H1 (cell line): ENCODE measurements around the gene LPAR2. TPM values are rescaled to one million over a fixed set of nuclear protein-coding genes. Genes with fewer than 3 reads are reported as not detected.

Source experiments
- CTCF ChIA-PET: fragments of 300-600 bp; sonication (Branson Sonifier 250); formaldehyde crosslinking; loops from one replicate; lab custom pipeline; 2021; ENCODE audit not compliant: partially characterized antibody; lab: Charles Lee
- POLR2A ChIA-PET: fragments of 300-600 bp; sonication (Branson Sonifier 250); formaldehyde crosslinking; loops from one replicate; lab custom pipeline; 2021; ENCODE audit warnings: inconsistent platforms; ENCODE audit not compliant: partially characterized antibody; lab: Charles Lee
- DNase-seq, 2 experiments: peaks; one replicate each; pipeline versions ENCODE4 v3.0.0 to v3.0.0-alpha.2; 2010 to 2022; ENCODE audit warnings: low spot score in 2 of 2, low read depth in 1 of 2, mixed read lengths in 1 of 2
- FAIRE-seq: peaks from 2 replicates; lab custom pipeline; 2011; peaks lifted over from hg19 to GRCh38; lab: Jason Lieb, UNC
- H2AFZ ChIP-seq: 2 replicates; pipeline ENCODE4 v1.8.1; 2012; ENCODE audit warnings: low read length, inconsistent platforms
- H2AK5ac ChIP-seq: 2 replicates; pipeline ENCODE4 v1.6.1; 2013; ENCODE audit warnings: low read depth, low read length
- H2BK120ac ChIP-seq: replicated peaks from 2 replicates; pipeline ENCODE3; 2013; ENCODE audit warnings: low read depth, low read length, inconsistent platforms
- H2BK12ac ChIP-seq: 2 replicates; pipeline ENCODE4 v1.6.1; 2013; ENCODE audit warnings: low read depth, low read length
- H2BK15ac ChIP-seq: 2 replicates; pipeline ENCODE4 v1.6.1; 2013; ENCODE audit warnings: low read length
- H2BK20ac ChIP-seq: 2 replicates; pipeline ENCODE4 v1.6.1; 2013; ENCODE audit warnings: low read length
- H2BK5ac ChIP-seq: 2 replicates; pipeline ENCODE4 v1.6.1; 2013; ENCODE audit warnings: low read depth, low read length
- H3K14ac ChIP-seq: 2 replicates; pipeline ENCODE4 v1.6.1; 2013; ENCODE audit warnings: inconsistent platforms; ENCODE audit not compliant: insufficient read length
- H3K18ac ChIP-seq: 2 replicates; pipeline ENCODE4 v1.6.1; 2013; ENCODE audit warnings: low read length; ENCODE audit errors: extremely low read depth
- H3K23ac ChIP-seq: 2 replicates; pipeline ENCODE4 v1.6.1; 2013; ENCODE audit warnings: inconsistent platforms; ENCODE audit not compliant: insufficient read length
- H3K23me2 ChIP-seq: 2 replicates; pipeline ENCODE4 v1.6.1; 2013; ENCODE audit warnings: low read depth, low read length
- H3K27ac ChIP-seq: 2 replicates; pipeline ENCODE4 v1.6.1; 2011; ENCODE audit warnings: low read depth, low read length, inconsistent platforms
- H3K27me3 ChIP-seq, 4 experiments: replicated peaks in 1 of 4; 1 replicate in 1 of 4; 2 replicates in 3 of 4; pipeline versions ENCODE4 v1.6.1 to v1.8.1; 2011 to 2013; ENCODE audit warnings: low read length in 3 of 4, mild to moderate bottlenecking in 3 of 4, inconsistent platforms in 2 of 4, mixed read lengths in 2 of 4, moderate library complexity in 1 of 4; ENCODE audit not compliant: control insufficient read depth in 3 of 4, insufficient read depth in 3 of 4; ENCODE audit errors: extremely low read depth in 1 of 4
- H3K36me3 ChIP-seq, 4 experiments: 2 replicates each; pipeline versions ENCODE4 v1.6.1 to v1.8.1; 2011 to 2013; ENCODE audit warnings: mild to moderate bottlenecking in 4 of 4, low read length in 3 of 4, moderate library complexity in 2 of 4, control low read depth in 1 of 4, inconsistent platforms in 1 of 4; ENCODE audit not compliant: insufficient read depth in 4 of 4, control insufficient read depth in 2 of 4
- H3K4ac ChIP-seq: replicated peaks from 2 replicates; pipeline ENCODE3; 2013; ENCODE audit warnings: low read length, low read depth, mixed read lengths, inconsistent platforms; ENCODE audit not compliant: insufficient read length
- H3K4me1 ChIP-seq, 4 experiments: replicated peaks in 1 of 4; 1 replicate in 1 of 4; 2 replicates in 3 of 4; pipeline versions ENCODE4 v1.6.1 to v1.8.1; 2011 to 2013; ENCODE audit warnings: low read length in 3 of 4, inconsistent platforms in 2 of 4, mixed read lengths in 1 of 4; ENCODE audit not compliant: insufficient read depth in 4 of 4, control insufficient read depth in 3 of 4
- H3K4me2 ChIP-seq, 2 experiments: 2 replicates each; pipeline versions ENCODE4 v1.6.1 to v1.8.1; 2011 to 2013; ENCODE audit warnings: low read depth in 2 of 2, low read length in 2 of 2, control low read depth in 1 of 2, inconsistent platforms in 1 of 2, mild to moderate bottlenecking in 1 of 2; ENCODE audit not compliant: insufficient read depth in 1 of 2
- H3K4me3 ChIP-seq, 4 experiments: fragments of 200-600, 300-600 bp in 1 of 4; sonication (generic), shearing (Covaris generic), sonication (Bioruptor Twin) in 1 of 4; 2 replicates each; pipeline versions ENCODE4 v1.5.1 to v1.8.1; 2011 to 2016; ENCODE audit warnings: low read length in 4 of 4, low read depth in 3 of 4, control low read depth in 2 of 4, inconsistent platforms in 2 of 4, mild to moderate bottlenecking in 2 of 4, mixed read lengths in 1 of 4, moderate library complexity in 1 of 4; ENCODE audit not compliant: insufficient read depth in 2 of 4; ENCODE audit errors: extremely low read depth in 1 of 4
- H3K56ac ChIP-seq: replicated peaks from 2 replicates; pipeline ENCODE3; 2013; ENCODE audit warnings: low read depth, mild to moderate bottlenecking, mixed read lengths, low read length, inconsistent platforms; ENCODE audit not compliant: insufficient read length
- H3K79me1 ChIP-seq: 2 replicates; pipeline ENCODE4 v1.6.1; 2013; ENCODE audit warnings: low read depth, low read length, control low read depth
- H3K79me2 ChIP-seq, 2 experiments: 2 replicates each; pipeline versions ENCODE4 v1.6.1 to v1.8.1; 2012 to 2013; ENCODE audit warnings: low read length in 2 of 2, mild to moderate bottlenecking in 2 of 2, inconsistent platforms in 1 of 2; ENCODE audit not compliant: insufficient read depth in 2 of 2, control insufficient read depth in 1 of 2
- H3K9ac ChIP-seq, 4 experiments: replicated peaks in 1 of 4; 1 replicate in 1 of 4; 2 replicates in 3 of 4; pipeline versions ENCODE4 v1.6.1 to v1.8.1; 2011 to 2013; ENCODE audit warnings: low read depth in 3 of 4, low read length in 3 of 4, control low read depth in 2 of 4, mild to moderate bottlenecking in 2 of 4, moderate library complexity in 2 of 4, inconsistent platforms in 1 of 4; ENCODE audit errors: extremely low read depth in 1 of 4
- H3K9me3 ChIP-seq, 2 experiments: 2 replicates each; pipeline versions ENCODE4 v1.6.1 to v1.8.1; 2012 to 2013; ENCODE audit warnings: mild to moderate bottlenecking in 2 of 2, moderate library complexity in 2 of 2, control low read depth in 1 of 2, inconsistent platforms in 1 of 2, low read depth in 1 of 2, low read length in 1 of 2, mixed read lengths in 1 of 2; ENCODE audit not compliant: insufficient read depth in 2 of 2
- H4K20me1 ChIP-seq, 2 experiments: replicated peaks in 1 of 2; 2 replicates each; pipeline versions ENCODE3 to v1.8.1; 2011 to 2013; ENCODE audit warnings: inconsistent platforms in 2 of 2, low read length in 2 of 2, mild to moderate bottlenecking in 1 of 2; ENCODE audit not compliant: insufficient read depth in 2 of 2, control insufficient read depth in 1 of 2
- H4K5ac ChIP-seq: 2 replicates; pipeline ENCODE4 v1.6.1; 2013; ENCODE audit warnings: low read length, low read depth, mixed read lengths, inconsistent platforms; ENCODE audit not compliant: insufficient read length
- H4K8ac ChIP-seq: 2 replicates; pipeline ENCODE4 v1.8.0; 2013; ENCODE audit warnings: mild to moderate bottlenecking, moderate library complexity, low read length, inconsistent platforms; ENCODE audit not compliant: insufficient read depth; ENCODE audit errors: extremely low read depth
- H4K91ac ChIP-seq: replicated peaks from 2 replicates; pipeline ENCODE3; 2013; ENCODE audit warnings: low read length, mixed read lengths, inconsistent platforms; ENCODE audit not compliant: insufficient read length
- ATF3 ChIP-seq: IDR thresholded peaks from 2 replicates; pipeline ENCODE4 v1.6.1; 2011; ENCODE audit warnings: low read depth, mild to moderate bottlenecking, low read length; ENCODE audit not compliant: insufficient read depth
- CHD1 ChIP-seq: IDR thresholded peaks from 2 replicates; pipeline ENCODE4 v1.6.1; 2012; ENCODE audit warnings: low read depth, low read length, improper control_type of control experiment
- EGR1 ChIP-seq: IDR thresholded peaks from 2 replicates; pipeline ENCODE4 v1.6.1; 2011; ENCODE audit warnings: low read depth, low read length, borderline replicate concordance
- FOSL1 ChIP-seq: IDR thresholded peaks from 2 replicates; pipeline ENCODE4 v1.6.1; 2011; ENCODE audit warnings: mild to moderate bottlenecking, low read depth, low read length, moderate library complexity; ENCODE audit not compliant: insufficient read depth
- KDM4A ChIP-seq: IDR thresholded peaks from one replicate; pipeline ENCODE4 v1.7.1; 2012; ENCODE audit warnings: low read depth, mild to moderate bottlenecking, moderate library complexity, low read length, inconsistent platforms; ENCODE audit not compliant: severe bottlenecking
- POLR2AphosphoS5 ChIP-seq: IDR thresholded peaks from 2 replicates; pipeline ENCODE4 v1.6.1; 2011; ENCODE audit warnings: low read depth, low read length
- SP2 ChIP-seq: IDR thresholded peaks from 2 replicates; pipeline ENCODE4 v1.6.1; 2012; ENCODE audit warnings: mild to moderate bottlenecking, low read length, inconsistent platforms
- USF2 ChIP-seq: IDR thresholded peaks from 2 replicates; pipeline ENCODE4 v1.6.1; 2011; ENCODE audit warnings: low read length, improper control_type of control experiment
- YY1 ChIP-seq: IDR thresholded peaks from 2 replicates; pipeline ENCODE4 v1.6.1; 2011; ENCODE audit warnings: low read depth, mild to moderate bottlenecking, low read length
- WGBS, 2 experiments: shearing (Covaris generic) in 1 of 2; methylation state at CpG; one replicate each; pipeline versions ENCODE4 v1.1.6 to v1.1.7; 2013 to 2015; ENCODE audit warnings: low lambda C conversion rate in 2 of 2, mixed read lengths in 2 of 2, inconsistent platforms in 1 of 2, low coverage in 1 of 2, missing lambda C conversion rate in 1 of 2; ENCODE audit not compliant: insufficient replicate concordance in 2 of 2, insufficient coverage in 1 of 2, insufficient read length in 1 of 2; ENCODE audit errors: extremely low coverage in 1 of 2, missing lambda C conversion rate in 1 of 2; 5-methylcytosine and 5-hydroxymethylcytosine counted together
- polyA plus RNA-seq, 7 experiments: library from polyadenylated mRNA; depleted of rRNA in 3 of 7; stranded (reverse) in 5 of 7; unstranded in 2 of 7; fragments of >200 nt in 5 of 7; fragments of 200-250 nt in 2 of 7; gene quantifications; 1 replicate in 5 of 7; 2 replicates in 1 of 7; 4 replicates in 1 of 7; pipeline versions ENCODE4 v1.2.1 to v1.2.3, GENCODE V29; 2011 to 2013; ENCODE audit warnings: missing spikeins in 2 of 7, mixed read lengths in 2 of 7
- total RNA-seq: library from RNA; stranded (reverse); fragmentation: NEBNext Ultra II Directional; extraction: Animal tissue kit (Norgen Biotek cat#: 25700); gene quantifications from 2 replicates; pipeline ENCODE4 v1.2.1, GENCODE V29; 2021

The LPAR2 gene
- total and polyA plus RNA-seq, 2 of the 8 experiments (the other 6 are each of a cell fraction or from before 2014, with no cell fraction given): 47.6 to 70.2 TPM

- peaks cover 5 to 23% of the 10 kb centered on the region in 2 experiments for H4K20me1 ChIP-seq
- FAIRE-seq (no peak), DNase-seq (no peak)
- H3K4me1 ChIP-seq: no peaks in the 10 kb centered on the region
- no peak overlapping the region for H3K4me2 ChIP-seq
- H2BK12ac ChIP-seq: no peak overlapping the region
- peaks cover 6% of the 10 kb centered on the region for H3K79me1 ChIP-seq
- no peak overlapping the region for H4K5ac ChIP-seq
- no peak overlapping the region for H3K4ac ChIP-seq
- no peak overlapping the region for H3K56ac ChIP-seq
- H2BK5ac ChIP-seq: no peak overlapping the region
- H3K27ac ChIP-seq: no peak overlapping the region
- H2AFZ ChIP-seq: no peak overlapping the region
- H3K18ac ChIP-seq: no peak overlapping the region
- H3K79me2 ChIP-seq: peaks cover 0 to 5% of the 10 kb centered on the region in 2 experiments; a peak in 1 of 4 replicates
- H3K4me3 ChIP-seq: no peak overlapping the region
- H2BK20ac ChIP-seq: no peak overlapping the region
- no peaks in the 10 kb centered on the region for H3K9me3 ChIP-seq
- H4K91ac ChIP-seq: no peak overlapping the region
- no peaks in the 10 kb centered on the region for H3K23me2 ChIP-seq
- no peak overlapping the region for H3K14ac ChIP-seq
- POLR2A ChIA-PET: interaction anchor here (0.6 to 3.7 kb wide), 4 partner anchors 10 to 28 kb away, joined by 4 to 13 read pairs (median 4); partner anchors contain the start of genes GMIP and LPAR2
- no peak overlapping the region for H2AK5ac ChIP-seq
- no peaks in the 10 kb centered on the region for H3K27me3 ChIP-seq
- no peak overlapping the region for H3K9ac ChIP-seq
- peaks cover 47 to 88% (median 75%) of the 10 kb centered on the region in 4 experiments for H3K36me3 ChIP-seq
- no peak overlapping the region for H2BK15ac ChIP-seq
- no peak for TF ChIP-seq USF2
- TF ChIP-seq SP2: no peak
- no peak for TF ChIP-seq YY1
- no peak for TF ChIP-seq ATF3
- TF ChIP-seq FOSL1: no peak
- TF ChIP-seq EGR1: no peak
- no peak for TF ChIP-seq CHD1
- TF ChIP-seq POLR2AphosphoS5: no peak
- no peak for TF ChIP-seq KDM4A
- 95% methylated on average over 23 of the region's 27 CpGs; no CpG with 5 or more reads in 1 of the 2 experiments for WGBS, 2 experiments
- CTCF ChIA-PET: interaction anchor here (5.0 to 5.7 kb wide), 2 partner anchors 12 to 102 kb away, joined by 19 to 38 read pairs; partner anchors contain the start of gene GMIP
- H3K23ac ChIP-seq: no peak overlapping the region
- H4K8ac ChIP-seq: no peak overlapping the region
- no peak overlapping the region for H2BK120ac ChIP-seq
These were observed 27.8 kb upstream of the LPAR2 start for GRCh38 chr19:19655641-19656343.
